IMR-90 (cell line): ENCODE results near the gene NUP210L. TPM values are rescaled to one million over a fixed set of nuclear protein-coding genes. Genes with fewer than 3 reads are reported as not detected.
"Not testable (repeated sequence)": the region's sequence is repeated elsewhere in the genome, so short reads cannot be mapped to it uniquely, and the experiment has no call there.

Source experiments
- ATAC-seq: fragments of 200-7000 bp; cut with Tn5 transposase; 2 replicates; pipeline ENCODE4 v1.9.1; 2020; ENCODE audit warnings: low read depth, mild to moderate bottlenecking, moderate library complexity
- BruUV-seq: library from RNA; stranded (reverse); fragments of 400-500 nt; replicated peaks from 2 replicates; lab custom pipeline; 2021; lab: Mats Ljungman, UMichigan
- CTCF ChIA-PET: fragments of 300-600 bp; formaldehyde crosslinking; extraction: SDS; loops from one replicate; lab custom pipeline; 2021; ENCODE audit warnings: antibody characterized with exemption; lab: Yijun Ruan, JAX
- POLR2A ChIA-PET: fragments of 300-600 bp; sonication (Branson Sonifier 250); formaldehyde crosslinking; loops from one replicate; lab custom pipeline; 2022; ENCODE audit warnings: antibody characterized with exemption; ENCODE audit not compliant: unreplicated experiment; lab: Charles Lee
- DNase-seq: peaks from one replicate; pipeline ENCODE4 v3.0.0; 2013
- H2AFZ ChIP-seq: replicated peaks from 2 replicates; pipeline ENCODE3; 2013; ENCODE audit warnings: low read length, mild to moderate bottlenecking; ENCODE audit not compliant: poor library complexity
- H2AK5ac ChIP-seq: 2 replicates; pipeline ENCODE4 v1.6.1; 2013; ENCODE audit warnings: low read depth, low read length, inconsistent platforms
- H2AK9ac ChIP-seq: replicated peaks from 2 replicates; pipeline ENCODE3; 2013; ENCODE audit warnings: mild to moderate bottlenecking, low read depth, low read length, moderate library complexity; ENCODE audit not compliant: poor library complexity
- H2BK120ac ChIP-seq: 2 replicates; pipeline ENCODE4 v1.6.1; 2013; ENCODE audit warnings: low read depth, low read length, inconsistent platforms
- H2BK15ac ChIP-seq: 3 replicates; pipeline ENCODE4 v1.6.1; 2013; ENCODE audit warnings: low read depth, low read length, inconsistent platforms
- H2BK20ac ChIP-seq: 2 replicates; pipeline ENCODE4 v1.6.1; 2013; ENCODE audit warnings: low read depth, mild to moderate bottlenecking, inconsistent platforms, low read length, moderate library complexity
- H2BK5ac ChIP-seq: 2 replicates; pipeline ENCODE4 v1.6.1; 2013; ENCODE audit warnings: mild to moderate bottlenecking, low read depth, low read length, inconsistent platforms; ENCODE audit not compliant: poor library complexity, severe bottlenecking
- H3K14ac ChIP-seq: replicated peaks from 2 replicates; pipeline ENCODE4 v1.6.1; 2013; ENCODE audit warnings: low read depth, low read length, inconsistent platforms
- H3K18ac ChIP-seq: 2 replicates; pipeline ENCODE4 v1.6.1; 2013; ENCODE audit warnings: low read depth, low read length, control low read depth
- H3K23ac ChIP-seq: 2 replicates; pipeline ENCODE4 v1.6.1; 2013; ENCODE audit warnings: low read depth, low read length, inconsistent platforms
- H3K27ac ChIP-seq: 2 replicates; pipeline ENCODE4 v1.5.1; 2013; ENCODE audit warnings: mild to moderate bottlenecking, control low read depth, low read length; ENCODE audit not compliant: insufficient read depth
- H3K27me3 ChIP-seq: 2 replicates; pipeline ENCODE4 v1.6.1; 2013; ENCODE audit warnings: low read length; ENCODE audit not compliant: control insufficient read depth, insufficient read depth
- H3K36me3 ChIP-seq: 2 replicates; pipeline ENCODE4 v1.6.1; 2013; ENCODE audit warnings: low read length, mixed read lengths; ENCODE audit not compliant: control insufficient read depth, insufficient read depth
- H3K4ac ChIP-seq: 2 replicates; pipeline ENCODE4 v1.6.1; 2013; ENCODE audit warnings: low read depth, low read length, inconsistent platforms
- H3K4me1 ChIP-seq: 2 replicates; pipeline ENCODE4 v1.6.1; 2013; ENCODE audit warnings: low read length, mixed read lengths; ENCODE audit not compliant: control insufficient read depth, insufficient read depth
- H3K4me2 ChIP-seq: 2 replicates; pipeline ENCODE4 v1.6.1; 2013; ENCODE audit warnings: low read depth, mild to moderate bottlenecking, control low read depth, low read length, moderate library complexity
- H3K4me3 ChIP-seq: 2 replicates; pipeline ENCODE4 v1.5.1; 2013; ENCODE audit warnings: low read depth, mild to moderate bottlenecking, control low read depth, low read length, moderate library complexity; ENCODE audit not compliant: insufficient read depth
- H3K56ac ChIP-seq: 2 replicates; pipeline ENCODE4 v1.6.1; 2013; ENCODE audit warnings: low read length, inconsistent platforms; ENCODE audit not compliant: insufficient read depth; ENCODE audit errors: extremely low read depth
- H3K79me1 ChIP-seq, 2 experiments: 2 replicates each; pipeline ENCODE4 v1.6.1; 2013; ENCODE audit warnings: low read length in 2 of 2, inconsistent platforms in 1 of 2, low read depth in 1 of 2
- H3K9ac ChIP-seq: 2 replicates; pipeline ENCODE4 v1.6.1; 2013; ENCODE audit warnings: low read depth, low read length, control low read depth
- H3K9me1 ChIP-seq: 2 replicates; pipeline ENCODE4 v1.6.1; 2013; ENCODE audit warnings: low read length, inconsistent platforms; ENCODE audit not compliant: insufficient read depth
- H3K9me3 ChIP-seq: 2 replicates; pipeline ENCODE4 v1.6.1; 2013; ENCODE audit warnings: low read length; ENCODE audit not compliant: control insufficient read depth, insufficient read depth
- H4K20me1 ChIP-seq: 2 replicates; pipeline ENCODE4 v1.6.1; 2013; ENCODE audit warnings: low read length, inconsistent platforms; ENCODE audit not compliant: insufficient read depth
- H4K5ac ChIP-seq: 2 replicates; pipeline ENCODE4 v1.6.1; 2013; ENCODE audit warnings: mild to moderate bottlenecking, low read depth, low read length, control low read depth
- H4K8ac ChIP-seq, 2 experiments: 2 replicates each; pipeline ENCODE4 v1.6.1; 2013; ENCODE audit warnings: low read depth in 2 of 2, low read length in 2 of 2, control low read depth in 1 of 2, inconsistent platforms in 1 of 2
- H4K91ac ChIP-seq: 2 replicates; pipeline ENCODE4 v1.6.1; 2013; ENCODE audit warnings: low read depth, low read length, inconsistent platforms; ENCODE audit not compliant: insufficient read depth
- MAFK ChIP-seq: IDR thresholded peaks from 2 replicates; pipeline ENCODE4 v1.6.1; 2012; ENCODE audit warnings: low read depth, low read length, improper control_type of control experiment
- WGBS, 2 experiments: methylation state at CpG; one replicate each; pipeline versions ENCODE4 v1.1.5 to v1.1.7; 2013; ENCODE audit warnings: missing lambda C conversion rate in 2 of 2; ENCODE audit not compliant: insufficient read length in 1 of 2; ENCODE audit errors: extremely low coverage in 2 of 2; 5-methylcytosine and 5-hydroxymethylcytosine counted together
- dilution Hi-C: fragments of 300-500 bp; cut with HindIII; formaldehyde crosslinking; loops from one replicate; pipeline ENCODE4 v1.14.3; 2018; ENCODE audit warnings: low sequenced_read_pairs; ENCODE audit not compliant: unreplicated experiment
- in situ Hi-C: fragments of 300-500 bp; cut with MboI; formaldehyde crosslinking; loops from 3 replicates; pipeline ENCODE4 v1.14.3; 2019; ENCODE audit warnings: low sequenced_read_pairs, inconsistent platforms, mixed read lengths
- intact Hi-C: fragments of 100-400 bp; cut with micrococcal nuclease; formaldehyde crosslinking; loops from 2 replicates; pipeline ENCODE4 v1.10.0; 2022
- polyA plus RNA-seq, 3 experiments: library from polyadenylated mRNA; depleted of rRNA; stranded (reverse); fragments of >200 nt; gene quantifications; 2 replicates each; pipeline ENCODE4 v1.2.3, GENCODE V29; 2012; ENCODE audit warnings: low replicate concordance in 1 of 3
- total RNA-seq: library from RNA; depleted of rRNA; stranded (reverse); fragments of >200 nt; gene quantifications from 2 replicates; pipeline ENCODE4 v1.2.3, GENCODE V29; 2012

Gene NUP210L
- total and polyA plus RNA-seq, 2 of the 4 experiments (the other 2 are of a cell fraction) = under 0.01 to 0.02 TPM

- H2BK15ac ChIP-seq, intact Hi-C loops, H2BK5ac ChIP-seq, H3K4ac ChIP-seq, H4K5ac ChIP-seq, H3K9me1 ChIP-seq, H2AK9ac ChIP-seq, H3K27me3 ChIP-seq, H3K9ac ChIP-seq, H3K27ac ChIP-seq, DNase-seq, dilution Hi-C loops, H3K18ac ChIP-seq, H3K56ac ChIP-seq, H3K14ac ChIP-seq, POLR2A ChIA-PET, H3K4me1 ChIP-seq, H3K4me3 ChIP-seq, H2AK5ac ChIP-seq, H3K4me2 ChIP-seq, ATAC-seq, H4K8ac ChIP-seq, in situ Hi-C loops, H3K23ac ChIP-seq, H3K9me3 ChIP-seq, BruUV-seq, H2BK20ac ChIP-seq, H2BK120ac ChIP-seq, H4K91ac ChIP-seq, H2AFZ ChIP-seq: not testable (repeated sequence)
- CTCF ChIA-PET = interaction anchor here (0.6 kb wide), 1 partner anchor 144 kb away, joined by 4 read pairs; no protein-coding TSS in a partner anchor
- H3K36me3 ChIP-seq = peaks cover 26% of the 10 kb centered on the region
- TF ChIP-seq MAFK = 0 out of 2 replicates have a peak, but pooled peaks have one; percentile 20
- no CpG with 5 or more reads among the region's 10 CpGs for WGBS, 2 experiments
- peaks cover 20% of the 10 kb centered on the region; the same call in 1 of the 2 replicates for H4K20me1 ChIP-seq
- H3K79me1 ChIP-seq = peaks cover 8 to 27% of the 10 kb centered on the region in 2 experiments
Observed at GRCh38 chr1:153996882-153997281, 158.0 kb downstream of the NUP210L start.
